GM12878 (cell line): ENCODE results near the gene GTPBP1. TPM values are rescaled to one million over a fixed set of nuclear protein-coding genes. Genes with fewer than 3 reads are reported as not detected.
A peak's percentile ranks its signal among the peaks of the same experiment; 100 is the strongest.

Experiments
- ATAC-seq: fragments of 200-7000 bp; cut with Tn5 transposase; 3 replicates; pipeline ENCODE4 v1.9.1; 2020; ENCODE audit warnings: mild to moderate bottlenecking, moderate library complexity
- BruUV-seq: library from RNA; stranded (reverse); fragments of 400-500 nt; replicated peaks from 2 replicates; lab custom pipeline; 2021; lab: Mats Ljungman, UMichigan
- CTCF ChIA-PET: fragments of 300-600 bp; sonication (Branson Sonifier 250); formaldehyde crosslinking; extraction: SDS; loops from one replicate; lab custom pipeline; 2021; ENCODE audit warnings: inconsistent platforms; lab: Yijun Ruan, JAX
- POLR2A ChIA-PET: fragments of 350-600 bp; formaldehyde crosslinking; extraction: SDS; loops from one replicate; lab custom pipeline; 2021; ENCODE audit warnings: inconsistent platforms; lab: Charles Lee
- RAD21 ChIA-PET: fragments of 300-600 bp; sonication (Branson Sonifier 250); formaldehyde crosslinking; loops from one replicate; lab custom pipeline; 2023; ENCODE audit warnings: antibody characterized with exemption; ENCODE audit not compliant: unreplicated experiment; lab: Charles Lee
- SMC1A ChIA-PET: fragments of 300-600 bp; sonication (Branson Sonifier 250); formaldehyde crosslinking; loops from one replicate; lab custom pipeline; 2023; ENCODE audit not compliant: unreplicated experiment, uncharacterized antibody; lab: Charles Lee
- DNase-seq: peaks from one replicate; pipeline ENCODE4 v3.0.0-alpha.2; 2011; ENCODE audit warnings: low read depth, low spot score
- FAIRE-seq: peaks from 3 replicates; lab custom pipeline; 2011; peaks lifted over from hg19 to GRCh38; lab: Jason Lieb, UNC
- H2AFZ ChIP-seq: 2 replicates; pipeline ENCODE4 v1.6.0; 2011; ENCODE audit warnings: low read depth, low read length, control low read depth; ENCODE audit not compliant: control insufficient read depth
- H3K27ac ChIP-seq: 2 replicates; pipeline ENCODE4 v1.5.1; 2011; ENCODE audit warnings: control low read depth; ENCODE audit not compliant: control insufficient read depth, insufficient read depth
- H3K27me3 ChIP-seq, 2 experiments: replicated peaks in 1 of 2; 2 replicates each; pipeline versions ENCODE4 v1.6.0 to v1.6.1; 2011; ENCODE audit warnings: low read length in 1 of 2; ENCODE audit not compliant: control insufficient read depth in 2 of 2, insufficient read depth in 2 of 2
- H3K36me3 ChIP-seq, 2 experiments: 2 replicates each; pipeline ENCODE4 v1.5.1; 2011; ENCODE audit warnings: low read length in 1 of 2; ENCODE audit not compliant: control insufficient read depth in 2 of 2, insufficient read depth in 2 of 2
- H3K4me1 ChIP-seq: 2 replicates; pipeline ENCODE4 v1.6.1; 2011; ENCODE audit warnings: mild to moderate bottlenecking, low read length, moderate library complexity, mixed read lengths; ENCODE audit not compliant: control insufficient read depth, insufficient read depth
- H3K4me2 ChIP-seq: 2 replicates; pipeline ENCODE4 v1.6.0; 2011; ENCODE audit warnings: control low read depth; ENCODE audit not compliant: control insufficient read depth, insufficient read depth
- H3K4me3 ChIP-seq: fragments of 200-600 bp; sonication (generic); 2 replicates; pipeline ENCODE4 v1.5.1; 2016
- H3K79me2 ChIP-seq: 2 replicates; pipeline ENCODE4 v1.6.0; 2011; ENCODE audit warnings: low read length; ENCODE audit not compliant: control insufficient read depth, insufficient read depth
- H3K9ac ChIP-seq: 2 replicates; pipeline ENCODE4 v1.8.0; 2011; ENCODE audit warnings: low read length, control low read depth, mixed read lengths; ENCODE audit not compliant: control insufficient read depth, insufficient read depth
- H3K9me3 ChIP-seq: replicated peaks from 3 replicates; pipeline ENCODE4 v1.5.1; 2011; ENCODE audit warnings: mild to moderate bottlenecking, low read length; ENCODE audit not compliant: control insufficient read depth, insufficient read depth
- H4K20me1 ChIP-seq: 2 replicates; pipeline ENCODE4 v1.6.0; 2011; ENCODE audit not compliant: control insufficient read depth, insufficient read depth
- MYC ChIP-seq: IDR thresholded peaks from 2 replicates; pipeline ENCODE4 v1.6.1; 2011; ENCODE audit warnings: mild to moderate bottlenecking, low read length, moderate library complexity, inconsistent platforms; ENCODE audit not compliant: insufficient read depth, insufficient replicate concordance, insufficient read length, severe bottlenecking
- NFXL1 ChIP-seq: fragments of 450-650 bp; IDR thresholded peaks from 2 replicates; pipeline ENCODE4 v1.6.1; 2017; ENCODE audit warnings: antibody characterized with exemption, mild to moderate bottlenecking, borderline replicate concordance
- NFYA ChIP-seq: IDR thresholded peaks from 2 replicates; pipeline ENCODE4 v1.6.1; 2011; ENCODE audit warnings: low read depth, mild to moderate bottlenecking, low read length, improper control_type of control experiment, borderline replicate concordance
- PAX8 ChIP-seq: fragments of 450-650 bp; IDR thresholded peaks from 2 replicates; pipeline ENCODE4 v1.6.1; 2017; ENCODE audit warnings: mild to moderate bottlenecking, moderate library complexity
- POLR2A ChIP-seq: IDR thresholded peaks from 2 replicates; pipeline ENCODE4 v1.6.1; 2011; ENCODE audit warnings: low read depth, mild to moderate bottlenecking, low read length
- POLR2AphosphoS2 ChIP-seq: IDR thresholded peaks from 2 replicates; pipeline ENCODE4 v1.6.1; 2011; ENCODE audit warnings: low read depth, mild to moderate bottlenecking, low read length, improper control_type of control experiment, moderate library complexity
- RBBP5 ChIP-seq: fragments of 200-600 bp; sonication (generic); conservative IDR thresholded peaks from 2 replicates; pipeline ENCODE4 v1.6.1; 2016
- SUZ12 ChIP-seq: fragments of 200-600 bp; sonication (generic); IDR thresholded peaks from one replicate; pipeline ENCODE4 v1.6.1; 2018; ENCODE audit warnings: antibody characterized with exemption, mild to moderate bottlenecking; ENCODE audit not compliant: unreplicated experiment
- WGBS: methylation state at CpG from one replicate; pipeline ENCODE4 v1.1.6; 2016; ENCODE audit warnings: low lambda C conversion rate; ENCODE audit not compliant: insufficient replicate concordance, insufficient coverage; ENCODE audit errors: missing lambda C conversion rate; 5-methylcytosine and 5-hydroxymethylcytosine counted together
- in situ Hi-C: fragments of 300-500 bp; cut with MboI; formaldehyde crosslinking; loops from 9 replicates; pipeline ENCODE4 v1.14.3; 2018; ENCODE audit warnings: mixed read lengths
- intact Hi-C: fragments of 100-400 bp; cut with micrococcal nuclease; formaldehyde crosslinking; loops from one replicate; pipeline ENCODE4 v1.14.2; 2022; ENCODE audit not compliant: unreplicated experiment
- polyA plus RNA-seq, 11 experiments: library from polyadenylated mRNA; depleted of rRNA in 4 of 11; unstranded in 6 of 11; stranded (reverse) in 5 of 11; fragments of >200 nt; fragmentation: Nextera tagmentation in 4 of 11; fragmentation: Illumina TruSeq in 1 of 11; extraction: Ambion mirVana in 4 of 11; extraction: Trizol in 1 of 11; gene quantifications; 1 replicate in 1 of 11; 2 replicates in 10 of 11; pipeline versions ENCODE4 v1.2.1 to v1.2.3, GENCODE V29; 2011 to 2016; ENCODE audit warnings: inconsistent platforms in 2 of 11, missing spikeins in 2 of 11, low read depth in 1 of 11
- total RNA-seq, 4 experiments: library from RNA; depleted of rRNA in 3 of 4; stranded (reverse); fragments of >200 nt in 3 of 4; fragmentation: Illumina TruSeq in 1 of 4; extraction: Trizol in 1 of 4; gene quantifications; 2 replicates each; pipeline versions ENCODE4 v1.2.1 to v1.2.3, GENCODE V29; 2013 to 2021
- TF ChIP-seq, protein P1 (sequence below): fragments of 450-650 bp; IDR thresholded peaks from 2 replicates; pipeline ENCODE4 v1.6.1; 2018; ENCODE audit warnings: borderline replicate concordance, mild to moderate bottlenecking; ENCODE audit not compliant: partially characterized antibody
- TF ChIP-seq, protein P2 (sequence below): IDR thresholded peaks from 2 replicates; pipeline ENCODE4 v1.6.1; 2011; ENCODE audit warnings: low read depth, low read length, improper control_type of control experiment, borderline replicate concordance
- TF ChIP-seq, protein P3 (sequence below): fragments of 450-650 bp; IDR thresholded peaks from 2 replicates; pipeline ENCODE4 v1.6.1; 2018; ENCODE audit warnings: mild to moderate bottlenecking, low read depth, moderate library complexity; ENCODE audit not compliant: partially characterized antibody

Gene GTPBP1
- total and polyA plus RNA-seq, 10 of the 15 experiments (the other 5 are each of a cell fraction or from before 2014, with no cell fraction given): 0.89 to 63.1 (median 34.2) TPM

DNA sequence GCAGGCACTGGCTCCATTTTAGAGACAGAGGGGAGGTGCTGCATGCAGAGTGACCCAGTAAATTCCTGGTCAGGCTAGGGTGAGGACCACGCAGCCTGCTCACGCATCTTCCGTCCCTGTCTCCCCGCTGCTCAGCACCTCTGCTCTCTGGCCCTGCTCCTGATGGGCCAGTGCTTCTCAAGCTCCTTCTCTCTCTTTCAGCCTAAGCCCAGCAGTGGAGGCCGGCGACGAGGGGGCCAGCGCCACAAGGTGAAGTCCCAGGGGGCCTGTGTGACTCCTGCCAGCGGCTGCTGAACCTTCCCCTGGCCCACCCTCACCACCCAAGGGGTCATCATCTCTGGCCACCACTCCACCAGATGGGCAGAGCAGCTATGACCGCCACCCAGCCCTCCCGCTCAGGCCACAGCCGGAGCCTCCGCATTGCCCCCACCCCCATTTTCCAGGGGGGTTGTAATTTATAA is 24.7 kb downstream of the GTPBP1 start:
- H3K9me3 ChIP-seq: no peaks in the 10 kb centered on the region
- DNase-seq: no peak
- ChIA-PET POLR2A (no interaction called here), RAD21 (no interaction called here)
- H3K4me3 ChIP-seq: no peak overlapping the region
- peaks cover 32 to 69% of the 10 kb centered on the region in 2 experiments for H3K36me3 ChIP-seq
- H3K27ac ChIP-seq: no peak overlapping the region
- ATAC-seq: no peak
- peaks cover 2% of the 10 kb centered on the region; the same call in 1 of the 2 replicates for H4K20me1 ChIP-seq
- intact Hi-C loops: no loop called here
- no peak overlapping the region for H3K4me2 ChIP-seq
- H3K9ac ChIP-seq: no peak overlapping the region
- WGBS: 95% methylated on average over 13 of the region's 13 CpGs
- H3K4me1 ChIP-seq: no peaks in the 10 kb centered on the region
- TF ChIP-seq POLR2A (peak; percentile 59), MYC (no peak), SUZ12 (no peak)
- TF ChIP-seq, all 136 proteins: peak for 1
- in situ Hi-C loops: no loop called here
- no peaks in the 10 kb centered on the region for H3K79me2 ChIP-seq
- ChIA-PET CTCF (interaction anchor here (0.8 kb wide), 1 partner anchor 17 kb away, joined by 4 read pairs; no protein-coding TSS in a partner anchor), SMC1A (no interaction called here)
- BruUV-seq: no TSS peak
- no peak overlapping the region for H2AFZ ChIP-seq
- no peak for FAIRE-seq
- no peaks in the 10 kb centered on the region for H3K27me3 ChIP-seq

DNA sequence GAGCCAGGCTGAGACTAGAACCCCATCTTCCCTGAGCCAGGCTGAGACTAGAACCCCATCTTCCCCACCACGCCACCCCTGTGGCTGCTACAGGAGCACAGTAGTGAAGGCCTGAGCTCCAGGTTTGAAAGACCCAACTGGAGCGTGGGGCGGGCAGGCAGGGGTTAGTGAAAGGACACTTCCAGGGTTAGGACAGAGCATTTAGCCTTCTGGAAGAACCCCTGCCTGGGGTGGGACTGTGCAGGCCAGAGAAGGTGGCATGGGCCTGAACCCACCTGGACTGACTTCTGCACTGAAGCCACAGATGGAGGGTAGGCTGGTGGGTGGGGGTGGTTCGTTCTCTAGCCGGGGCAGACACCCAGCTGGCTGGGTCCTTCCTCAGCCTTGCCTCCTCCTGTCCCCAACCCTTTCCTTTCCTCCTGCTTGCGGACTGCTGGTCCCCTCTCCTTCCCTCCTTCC is 26.0 kb downstream of the GTPBP1 start:
- no peak overlapping the region for H2AFZ ChIP-seq
- RAD21 ChIA-PET: interaction anchor here (0.7 kb wide), 1 partner anchor 37 kb away, joined by 3 read pairs; no protein-coding TSS in a partner anchor
- BruUV-seq: no TSS peak
- H3K4me1 ChIP-seq: no peaks in the 10 kb centered on the region
- no peaks in the 10 kb centered on the region for H3K27me3 ChIP-seq
- no peak overlapping the region for H3K4me2 ChIP-seq
- intact Hi-C loops: no loop called here
- no peaks in the 10 kb centered on the region for H3K9me3 ChIP-seq
- no peak for DNase-seq
- peaks cover 24 to 64% of the 10 kb centered on the region in 2 experiments for H3K36me3 ChIP-seq
- SMC1A ChIA-PET: no interaction called here
- no peaks in the 10 kb centered on the region for H3K79me2 ChIP-seq
- in situ Hi-C loops: no loop called here
- CTCF ChIA-PET: interaction anchor here (2.7 to 2.8 kb wide), 2 partner anchors 24 to 38 kb away, joined by 6 to 9 read pairs; no protein-coding TSS in a partner anchor
- peaks cover 2% of the 10 kb centered on the region; the same call in 1 of the 2 replicates for H4K20me1 ChIP-seq
- 96% methylated on average over 6 of the region's 6 CpGs for WGBS
- ATAC-seq: no peak
- H3K27ac ChIP-seq: no peak overlapping the region
- FAIRE-seq: no peak
- POLR2A ChIA-PET: no interaction called here
- H3K9ac ChIP-seq: no peak overlapping the region
- no peak overlapping the region for H3K4me3 ChIP-seq
- TF ChIP-seq RBBP5 (no peak), NFXL1 (no peak), POLR2AphosphoS2 (0 out of 2 replicates have a peak, but pooled peaks have one; percentile 58), PAX8 (no peak), NFYA (no peak)
- TF ChIP-seq, protein P1, sequence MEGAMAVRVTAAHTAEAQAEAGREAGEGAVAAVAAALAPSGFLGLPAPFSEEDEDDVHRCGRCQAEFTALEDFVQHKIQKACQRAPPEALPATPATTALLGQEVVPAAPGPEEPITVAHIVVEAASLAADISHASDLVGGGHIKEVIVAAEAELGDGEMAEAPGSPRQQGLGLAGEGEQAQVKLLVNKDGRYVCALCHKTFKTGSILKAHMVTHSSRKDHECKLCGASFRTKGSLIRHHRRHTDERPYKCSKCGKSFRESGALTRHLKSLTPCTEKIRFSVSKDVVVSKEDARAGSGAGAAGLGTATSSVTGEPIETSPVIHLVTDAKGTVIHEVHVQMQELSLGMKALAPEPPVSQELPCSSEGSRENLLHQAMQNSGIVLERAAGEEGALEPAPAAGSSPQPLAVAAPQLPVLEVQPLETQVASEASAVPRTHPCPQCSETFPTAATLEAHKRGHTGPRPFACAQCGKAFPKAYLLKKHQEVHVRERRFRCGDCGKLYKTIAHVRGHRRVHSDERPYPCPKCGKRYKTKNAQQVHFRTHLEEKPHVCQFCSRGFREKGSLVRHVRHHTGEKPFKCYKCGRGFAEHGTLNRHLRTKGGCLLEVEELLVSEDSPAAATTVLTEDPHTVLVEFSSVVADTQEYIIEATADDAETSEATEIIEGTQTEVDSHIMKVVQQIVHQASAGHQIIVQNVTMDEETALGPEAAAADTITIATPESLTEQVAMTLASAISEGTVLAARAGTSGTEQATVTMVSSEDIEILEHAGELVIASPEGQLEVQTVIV: no peak
- TF ChIP-seq, protein P2, sequence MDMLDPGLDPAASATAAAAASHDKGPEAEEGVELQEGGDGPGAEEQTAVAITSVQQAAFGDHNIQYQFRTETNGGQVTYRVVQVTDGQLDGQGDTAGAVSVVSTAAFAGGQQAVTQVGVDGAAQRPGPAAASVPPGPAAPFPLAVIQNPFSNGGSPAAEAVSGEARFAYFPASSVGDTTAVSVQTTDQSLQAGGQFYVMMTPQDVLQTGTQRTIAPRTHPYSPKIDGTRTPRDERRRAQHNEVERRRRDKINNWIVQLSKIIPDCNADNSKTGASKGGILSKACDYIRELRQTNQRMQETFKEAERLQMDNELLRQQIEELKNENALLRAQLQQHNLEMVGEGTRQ: no peak
- TF ChIP-seq, protein P3, sequence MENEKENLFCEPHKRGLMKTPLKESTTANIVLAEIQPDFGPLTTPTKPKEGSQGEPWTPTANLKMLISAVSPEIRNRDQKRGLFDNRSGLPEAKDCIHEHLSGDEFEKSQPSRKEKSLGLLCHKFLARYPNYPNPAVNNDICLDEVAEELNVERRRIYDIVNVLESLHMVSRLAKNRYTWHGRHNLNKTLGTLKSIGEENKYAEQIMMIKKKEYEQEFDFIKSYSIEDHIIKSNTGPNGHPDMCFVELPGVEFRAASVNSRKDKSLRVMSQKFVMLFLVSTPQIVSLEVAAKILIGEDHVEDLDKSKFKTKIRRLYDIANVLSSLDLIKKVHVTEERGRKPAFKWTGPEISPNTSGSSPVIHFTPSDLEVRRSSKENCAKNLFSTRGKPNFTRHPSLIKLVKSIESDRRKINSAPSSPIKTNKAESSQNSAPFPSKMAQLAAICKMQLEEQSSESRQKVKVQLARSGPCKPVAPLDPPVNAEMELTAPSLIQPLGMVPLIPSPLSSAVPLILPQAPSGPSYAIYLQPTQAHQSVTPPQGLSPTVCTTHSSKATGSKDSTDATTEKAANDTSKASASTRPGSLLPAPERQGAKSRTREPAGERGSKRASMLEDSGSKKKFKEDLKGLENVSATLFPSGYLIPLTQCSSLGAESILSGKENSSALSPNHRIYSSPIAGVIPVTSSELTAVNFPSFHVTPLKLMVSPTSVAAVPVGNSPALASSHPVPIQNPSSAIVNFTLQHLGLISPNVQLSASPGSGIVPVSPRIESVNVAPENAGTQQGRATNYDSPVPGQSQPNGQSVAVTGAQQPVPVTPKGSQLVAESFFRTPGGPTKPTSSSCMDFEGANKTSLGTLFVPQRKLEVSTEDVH: no peak
